ENCODE data around the gene FAM200B.

The FAM200B gene

GRCh38 chr4:15677507-15677988 lies 4.1 kb upstream of the FAM200B start:
- no peaks in the 10 kb centered on the region for H3K9me2 ChIP-seq (replicated peaks; ENCODE audit: low read depth, low read length)
- H3K9ac ChIP-seq (ENCODE audit: low read depth, low read length, poor library complexity, severe bottlenecking), result peak overlapping the region; percentile 100
- TF ChIP-seq EZH2phosphoT487 (IDR thresholded peaks at IDR 0.05; ENCODE audit: borderline replicate concordance), result no peak
- TF ChIP-seq CTCF (conservative IDR thresholded peaks at IDR 0.05; ENCODE audit: low read length), result no peak
- no peaks in the 10 kb centered on the region for H3K36me3 ChIP-seq (ENCODE audit: insufficient read depth, low read length)
- H3K4me2 ChIP-seq (ENCODE audit: low read depth, low read length, poor library complexity, severe bottlenecking), result peak overlapping the region; percentile 97
- peaks cover 4% of the 10 kb centered on the region; the same call in 1 of the 2 replicates for H3F3A ChIP-seq (ENCODE audit: low read depth)
- peaks cover 56% of the 10 kb centered on the region for H3K4me1 ChIP-seq (ENCODE audit: insufficient read depth, low read length, poor library complexity, severe bottlenecking)
- H3K9me3 ChIP-seq (ENCODE audit: insufficient read depth, low read depth, low read length), result no peaks in the 10 kb centered on the region
- H3K79me2 ChIP-seq (ENCODE audit: insufficient read depth, low read length), result peaks cover 96% of the 10 kb centered on the region
- H3K4me3 ChIP-seq (ENCODE audit: low read length, poor library complexity, severe bottlenecking), result peak overlapping the region; percentile 96
- H2AFZ ChIP-seq (ENCODE audit: low read length), result no peak overlapping the region
- no peaks in the 10 kb centered on the region for H3K27me3 ChIP-seq (ENCODE audit: insufficient read depth, low read length, poor library complexity, severe bottlenecking)
- peaks cover 3% of the 10 kb centered on the region for H4K20me1 ChIP-seq (ENCODE audit: insufficient read depth, low read length, poor library complexity, severe bottlenecking)

- Histone ChIP-seq H2AFZ (ENCODE audit: low read length) (peak overlapping the region; percentile 89), H3K4me2 (ENCODE audit: low read depth, low read length, poor library complexity, severe bottlenecking) (peak overlapping the region; percentile 97)
Measured at GRCh38 chr4:15681067-15681371, 608 bp upstream of the FAM200B start.

GRCh38 chr4:15682242-15683142 lies 865 bp downstream of the FAM200B start:
- Histone ChIP-seq H2AFZ (ENCODE audit: low read length) (peak overlapping the region; percentile 89), H3K79me2 (ENCODE audit: insufficient read depth, low read length) (peaks cover 80% of the 10 kb centered on the region), H3K36me3 (ENCODE audit: insufficient read depth, low read length) (0 out of 2 replicates have a peak, but pooled peaks cover 5% of the 10 kb centered on the region)

More at GRCh38 chr4:15681067-15681371, 608 bp upstream of the FAM200B start:
- peaks cover 75% of the 10 kb centered on the region for H3K4me1 ChIP-seq (ENCODE audit: insufficient read depth, low read length, poor library complexity, severe bottlenecking)
- peak overlapping the region; percentile 96 for H3K4me3 ChIP-seq (ENCODE audit: low read length, poor library complexity, severe bottlenecking)
- peaks cover 4% of the 10 kb centered on the region; the same call in 1 of the 2 replicates for H3F3A ChIP-seq (ENCODE audit: low read depth)
- no peaks in the 10 kb centered on the region for H3K9me2 ChIP-seq (replicated peaks; ENCODE audit: low read depth, low read length)
- no peaks in the 10 kb centered on the region for H3K9me3 ChIP-seq (ENCODE audit: insufficient read depth, low read depth, low read length)
- H3K36me3 ChIP-seq (ENCODE audit: insufficient read depth, low read length), result 0 out of 2 replicates have a peak, but pooled peaks cover under 1% of the 10 kb centered on the region
- no peaks in the 10 kb centered on the region for H4K20me1 ChIP-seq (ENCODE audit: insufficient read depth, low read length, poor library complexity, severe bottlenecking)
- TF ChIP-seq CTCF (conservative IDR thresholded peaks at IDR 0.05; ENCODE audit: low read length) (no peak), EZH2phosphoT487 (IDR thresholded peaks at IDR 0.05; ENCODE audit: borderline replicate concordance) (no peak)
- peak overlapping the region; percentile 100 for H3K9ac ChIP-seq (ENCODE audit: low read depth, low read length, poor library complexity, severe bottlenecking)
- H3K79me2 ChIP-seq (ENCODE audit: insufficient read depth, low read length), result peaks cover 94% of the 10 kb centered on the region
- H3K27me3 ChIP-seq (ENCODE audit: insufficient read depth, low read length, poor library complexity, severe bottlenecking), result no peaks in the 10 kb centered on the region

More at GRCh38 chr4:15682242-15683142, 865 bp downstream of the FAM200B start:
- Histone ChIP-seq H3F3A (ENCODE audit: low read depth) (no peaks in the 10 kb centered on the region), H3K4me3 (ENCODE audit: low read length, poor library complexity, severe bottlenecking) (peak overlapping the region; percentile 96), H3K27me3 (ENCODE audit: insufficient read depth, low read length, poor library complexity, severe bottlenecking) (no peaks in the 10 kb centered on the region), H3K9me3 (ENCODE audit: insufficient read depth, low read depth, low read length) (no peaks in the 10 kb centered on the region), H3K4me1 (ENCODE audit: insufficient read depth, low read length, poor library complexity, severe bottlenecking) (peaks cover 69% of the 10 kb centered on the region), H3K4me2 (ENCODE audit: low read depth, low read length, poor library complexity, severe bottlenecking) (peak overlapping the region; percentile 91), H3K9me2 (replicated peaks; ENCODE audit: low read depth, low read length) (no peaks in the 10 kb centered on the region), H3K9ac (ENCODE audit: low read depth, low read length, poor library complexity, severe bottlenecking) (peak overlapping the region; percentile 100), H4K20me1 (ENCODE audit: insufficient read depth, low read length, poor library complexity, severe bottlenecking) (no peaks in the 10 kb centered on the region)
- TF ChIP-seq EZH2phosphoT487 (IDR thresholded peaks at IDR 0.05; ENCODE audit: borderline replicate concordance) (no peak), CTCF (conservative IDR thresholded peaks at IDR 0.05; ENCODE audit: low read length) (no peak)

Measured in Loucy (cell line).